GM23338 (cell line): ENCODE measurements around the gene FASTK. TPM values are rescaled to one million over a fixed set of nuclear protein-coding genes. Genes with fewer than 3 reads are reported as not detected.

Source experiments
- ATAC-seq: fragments of 200-7000 bp; cut with Tn5 transposase; 3 replicates; pipeline ENCODE4 v1.9.1; 2020
- DNase-seq: peaks from one replicate; pipeline ENCODE4 v3.0.0-alpha.2; 2015; ENCODE audit warnings: low spot score
- H2AFZ ChIP-seq: fragments of 200-600 bp; sonication (generic); 2 replicates; pipeline ENCODE4 v1.8.0; 2016; ENCODE audit warnings: antibody characterized with exemption, mild to moderate bottlenecking, moderate library complexity
- H3F3A ChIP-seq: fragments of 200-600 bp; sonication (generic); replicated peaks from 2 replicates; pipeline ENCODE4 v1.8.0; 2017; ENCODE audit warnings: antibody characterized with exemption, mixed run types, low read depth
- H3K27ac ChIP-seq: fragments of 200-600 bp; sonication (generic); 2 replicates; pipeline ENCODE4 v1.6.1; 2016; ENCODE audit warnings: low read depth
- H3K27me3 ChIP-seq: fragments of 200-600 bp; sonication (generic); 2 replicates; pipeline ENCODE4 v1.8.0; 2016; ENCODE audit warnings: mild to moderate bottlenecking, mixed run types, moderate library complexity; ENCODE audit not compliant: insufficient read depth
- H3K36me3 ChIP-seq: fragments of 200-600 bp; sonication (generic); 2 replicates; pipeline ENCODE4 v1.8.0; 2016; ENCODE audit warnings: mild to moderate bottlenecking; ENCODE audit not compliant: insufficient read depth
- H3K4me1 ChIP-seq: fragments of 200-600 bp; sonication (generic); 2 replicates; pipeline ENCODE4 v1.8.0; 2016; ENCODE audit warnings: mild to moderate bottlenecking, moderate library complexity; ENCODE audit not compliant: insufficient read depth
- H3K4me2 ChIP-seq: fragments of 200-600 bp; sonication (generic); 2 replicates; pipeline ENCODE4 v1.7.1; 2017; ENCODE audit warnings: mixed run types
- H3K4me3 ChIP-seq: fragments of 200-600 bp; sonication (generic); 2 replicates; pipeline ENCODE4 v1.6.1; 2016; ENCODE audit warnings: mixed run types
- H3K79me2 ChIP-seq: fragments of 200-600 bp; sonication (generic); replicated peaks from 2 replicates; pipeline ENCODE4 v1.8.0; 2017; ENCODE audit warnings: mild to moderate bottlenecking; ENCODE audit not compliant: insufficient read depth
- H3K9me2 ChIP-seq: fragments of 200-600 bp; sonication (generic); 2 replicates; pipeline ENCODE4 v1.8.0; 2017; ENCODE audit not compliant: insufficient read depth
- H4K20me1 ChIP-seq: fragments of 200-600 bp; sonication (generic); replicated peaks from 2 replicates; pipeline ENCODE4 v1.8.0; 2017; ENCODE audit warnings: mild to moderate bottlenecking; ENCODE audit not compliant: insufficient read depth
- H3K27ac Mint-ChIP-seq: 2 replicates; pipeline ENCODE4 v1.8.0; 2020; ENCODE audit warnings: inconsistent platforms, mild to moderate bottlenecking, moderate library complexity, mixed read lengths
- H3K27me3 Mint-ChIP-seq: 3 replicates; pipeline ENCODE4 v1.8.0; 2022; ENCODE audit warnings: low read depth, mild to moderate bottlenecking, moderate library complexity, mixed read lengths, inconsistent platforms; ENCODE audit not compliant: insufficient read depth, poor library complexity
- H3K36me3 Mint-ChIP-seq: 3 replicates; pipeline ENCODE4 v1.8.0; 2021; ENCODE audit warnings: low read depth, mild to moderate bottlenecking, inconsistent platforms, moderate library complexity, mixed read lengths
- H3K4me1 Mint-ChIP-seq: 3 replicates; pipeline ENCODE4 v1.8.0; 2020; ENCODE audit warnings: mild to moderate bottlenecking, inconsistent platforms, mixed read lengths
- H3K4me3 Mint-ChIP-seq: 3 replicates; pipeline ENCODE4 v1.8.0; 2021; ENCODE audit warnings: moderate library complexity, mild to moderate bottlenecking, inconsistent platforms, mixed read lengths
- H3K9me3 Mint-ChIP-seq: 3 replicates; pipeline ENCODE4 v1.8.0; 2020; ENCODE audit warnings: moderate library complexity, mild to moderate bottlenecking, inconsistent platforms, mixed read lengths
- CREB1 ChIP-seq: fragments of 250-450 bp; sonication (Bioruptor Pico); IDR thresholded peaks from 2 replicates; pipeline ENCODE4 v1.5.0; 2020; ENCODE audit warnings: low read depth, mild to moderate bottlenecking, moderate library complexity
- EZH2 ChIP-seq: fragments of 200-600 bp; sonication (generic); IDR thresholded peaks from one replicate; pipeline ENCODE4 v1.8.0; 2017; ENCODE audit warnings: antibody characterized with exemption, mild to moderate bottlenecking, low read depth; ENCODE audit not compliant: unreplicated experiment
- STAT1 ChIP-seq: IDR thresholded peaks from one replicate; pipeline ENCODE4 v1.6.1; 2016; ENCODE audit warnings: antibody characterized with exemption; ENCODE audit not compliant: unreplicated experiment
- ZNF114 ChIP-seq: fragments of 250-450 bp; sonication (Bioruptor Pico); IDR thresholded peaks from 2 replicates; pipeline ENCODE4 v1.5.0; 2020; ENCODE audit warnings: mild to moderate bottlenecking, moderate library complexity
- ZNF331 ChIP-seq: fragments of 250-450 bp; sonication (Bioruptor Pico); IDR thresholded peaks from 2 replicates; pipeline ENCODE4 v1.5.0; 2020; ENCODE audit warnings: low read depth, mild to moderate bottlenecking, moderate library complexity
- polyA plus RNA-seq: library from polyadenylated mRNA; unstranded; fragments of >200 nt; fragmentation: Nextera tagmentation; extraction: Ambion mirVana; gene quantifications from 2 replicates; pipeline ENCODE4 v1.2.1, GENCODE V29; 2016
- total RNA-seq: library from RNA; depleted of rRNA; stranded (reverse); fragments of >200 nt; shearing (Covaris generic); gene quantifications from 2 replicates; pipeline ENCODE4 v1.2.3, GENCODE V29; 2014
- TF ChIP-seq, protein P1 (sequence below), 2 experiments: fragments of 200-600 bp in 1 of 2; sonication (generic) in 1 of 2; conservative IDR thresholded peaks; 2 replicates each; pipeline versions ENCODE4 v1.5.1 to v1.6.1; 2016 to 2017; ENCODE audit warnings: antibody characterized with exemption in 2 of 2, low read depth in 2 of 2, mild to moderate bottlenecking in 2 of 2, moderate library complexity in 1 of 2
- TF ChIP-seq, protein P2 (sequence below): IDR thresholded peaks from one replicate; pipeline ENCODE4 v1.6.1; 2018; ENCODE audit warnings: antibody characterized with exemption; ENCODE audit not compliant: unreplicated experiment

The FASTK gene
- total and polyA plus RNA-seq, 2 experiments from 2014 or later: 37.4 to 57.4 TPM

DNA sequence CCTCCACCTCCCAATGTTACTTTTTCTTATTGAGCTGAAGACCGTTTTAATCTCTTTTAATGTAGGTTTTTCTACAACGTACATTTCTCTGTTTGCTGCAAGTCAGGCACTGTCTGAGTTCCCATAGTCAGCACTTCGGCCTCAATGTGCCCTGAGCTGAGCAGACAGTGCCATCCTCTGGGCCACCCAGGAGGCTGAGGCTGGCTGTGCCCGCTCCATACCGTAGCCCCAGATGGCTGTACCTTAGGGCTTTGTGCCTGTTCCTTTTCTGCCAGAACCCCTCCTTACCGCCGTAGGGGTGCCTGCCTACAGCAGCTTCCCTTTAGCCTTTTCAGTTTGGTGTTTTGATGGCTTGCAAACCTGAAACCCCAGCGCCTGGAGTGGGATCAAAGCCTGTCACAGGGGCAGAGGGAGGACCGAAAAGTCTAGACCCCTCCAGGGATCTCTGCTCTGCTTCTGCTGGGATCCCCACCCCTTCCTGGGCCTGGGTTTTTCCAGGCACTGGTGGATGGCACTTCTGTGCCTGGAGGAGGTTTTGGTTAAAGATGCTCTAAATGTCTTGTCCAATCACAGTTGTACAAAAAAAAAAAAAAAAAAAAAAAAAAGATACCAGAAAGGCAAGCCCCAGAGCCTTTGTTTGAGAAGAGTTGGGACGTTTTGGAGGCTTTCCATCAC, 14.7 kb upstream of the FASTK start (continued):
- TF ChIP-seq ZNF331 (CRISPR knock-in tag): no peak
- TF ChIP-seq CREB1: no peak
- TF ChIP-seq, protein P1, sequence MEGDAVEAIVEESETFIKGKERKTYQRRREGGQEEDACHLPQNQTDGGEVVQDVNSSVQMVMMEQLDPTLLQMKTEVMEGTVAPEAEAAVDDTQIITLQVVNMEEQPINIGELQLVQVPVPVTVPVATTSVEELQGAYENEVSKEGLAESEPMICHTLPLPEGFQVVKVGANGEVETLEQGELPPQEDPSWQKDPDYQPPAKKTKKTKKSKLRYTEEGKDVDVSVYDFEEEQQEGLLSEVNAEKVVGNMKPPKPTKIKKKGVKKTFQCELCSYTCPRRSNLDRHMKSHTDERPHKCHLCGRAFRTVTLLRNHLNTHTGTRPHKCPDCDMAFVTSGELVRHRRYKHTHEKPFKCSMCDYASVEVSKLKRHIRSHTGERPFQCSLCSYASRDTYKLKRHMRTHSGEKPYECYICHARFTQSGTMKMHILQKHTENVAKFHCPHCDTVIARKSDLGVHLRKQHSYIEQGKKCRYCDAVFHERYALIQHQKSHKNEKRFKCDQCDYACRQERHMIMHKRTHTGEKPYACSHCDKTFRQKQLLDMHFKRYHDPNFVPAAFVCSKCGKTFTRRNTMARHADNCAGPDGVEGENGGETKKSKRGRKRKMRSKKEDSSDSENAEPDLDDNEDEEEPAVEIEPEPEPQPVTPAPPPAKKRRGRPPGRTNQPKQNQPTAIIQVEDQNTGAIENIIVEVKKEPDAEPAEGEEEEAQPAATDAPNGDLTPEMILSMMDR (conservative IDR thresholded peaks at IDR 0.05; ENCODE audit: low read depth in 2 of 2): no peak; a peak in 1 of 4 replicates
- no peak for TF ChIP-seq STAT1
- no peak for TF ChIP-seq ZNF114 (CRISPR knock-in tag)
- TF ChIP-seq EZH2: no peak
- TF ChIP-seq, protein P2, sequence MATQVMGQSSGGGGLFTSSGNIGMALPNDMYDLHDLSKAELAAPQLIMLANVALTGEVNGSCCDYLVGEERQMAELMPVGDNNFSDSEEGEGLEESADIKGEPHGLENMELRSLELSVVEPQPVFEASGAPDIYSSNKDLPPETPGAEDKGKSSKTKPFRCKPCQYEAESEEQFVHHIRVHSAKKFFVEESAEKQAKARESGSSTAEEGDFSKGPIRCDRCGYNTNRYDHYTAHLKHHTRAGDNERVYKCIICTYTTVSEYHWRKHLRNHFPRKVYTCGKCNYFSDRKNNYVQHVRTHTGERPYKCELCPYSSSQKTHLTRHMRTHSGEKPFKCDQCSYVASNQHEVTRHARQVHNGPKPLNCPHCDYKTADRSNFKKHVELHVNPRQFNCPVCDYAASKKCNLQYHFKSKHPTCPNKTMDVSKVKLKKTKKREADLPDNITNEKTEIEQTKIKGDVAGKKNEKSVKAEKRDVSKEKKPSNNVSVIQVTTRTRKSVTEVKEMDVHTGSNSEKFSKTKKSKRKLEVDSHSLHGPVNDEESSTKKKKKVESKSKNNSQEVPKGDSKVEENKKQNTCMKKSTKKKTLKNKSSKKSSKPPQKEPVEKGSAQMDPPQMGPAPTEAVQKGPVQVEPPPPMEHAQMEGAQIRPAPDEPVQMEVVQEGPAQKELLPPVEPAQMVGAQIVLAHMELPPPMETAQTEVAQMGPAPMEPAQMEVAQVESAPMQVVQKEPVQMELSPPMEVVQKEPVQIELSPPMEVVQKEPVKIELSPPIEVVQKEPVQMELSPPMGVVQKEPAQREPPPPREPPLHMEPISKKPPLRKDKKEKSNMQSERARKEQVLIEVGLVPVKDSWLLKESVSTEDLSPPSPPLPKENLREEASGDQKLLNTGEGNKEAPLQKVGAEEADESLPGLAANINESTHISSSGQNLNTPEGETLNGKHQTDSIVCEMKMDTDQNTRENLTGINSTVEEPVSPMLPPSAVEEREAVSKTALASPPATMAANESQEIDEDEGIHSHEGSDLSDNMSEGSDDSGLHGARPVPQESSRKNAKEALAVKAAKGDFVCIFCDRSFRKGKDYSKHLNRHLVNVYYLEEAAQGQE: no peak

GRCh38 chr7:151094675-151095074, 14.1 kb upstream of the FASTK start:
- Mint-ChIP-seq H3K27ac (no peak overlapping the region), H3K4me3 (no peak overlapping the region), H3K27me3 (peaks cover 13% of the 10 kb centered on the region), H3K9me3 (no peaks in the 10 kb centered on the region; the same call in 2 of the 3 replicates), H3K36me3 (peaks cover 18% of the 10 kb centered on the region), H3K4me1 (peaks cover 24% of the 10 kb centered on the region)
- Histone ChIP-seq H3K27ac (no peak overlapping the region), H3K4me3 (no peak overlapping the region), H3F3A (0 out of 2 replicates have a peak, but pooled peaks cover 2% of the 10 kb centered on the region), H3K4me2 (no peak overlapping the region), H3K36me3 (no peaks in the 10 kb centered on the region), H4K20me1 (peaks cover 58% of the 10 kb centered on the region), H3K79me2 (peaks cover 99% of the 10 kb centered on the region), H3K4me1 (peaks cover 5% of the 10 kb centered on the region), H2AFZ (no peak overlapping the region), H3K9me2 (no peaks in the 10 kb centered on the region), H3K27me3 (peaks cover 5% of the 10 kb centered on the region)
- ATAC-seq (no peak), DNase-seq (no peak)
- TF ChIP-seq EZH2: no peak
- TF ChIP-seq, protein P2: no peak
